Astrocyte (in vitro differentiated cells and primary cell): ENCODE data around the gene C11orf54.

Experiments used
- CTCF ChIP-seq: IDR thresholded peaks from 2 replicates; pipeline ENCODE4 v1.5.1; 2011; ENCODE audit warnings: low read depth, mild to moderate bottlenecking, inconsistent platforms, low read length, moderate library complexity; ENCODE audit not compliant: insufficient read depth
- EZH2 ChIP-seq: IDR thresholded peaks from 2 replicates; pipeline ENCODE4 v1.6.1; 2012; ENCODE audit warnings: mild to moderate bottlenecking, low read length, inconsistent platforms; ENCODE audit not compliant: insufficient read depth

- TF ChIP-seq CTCF, result no peak
- TF ChIP-seq EZH2, result no peak
These were observed 5.3 kb upstream of the C11orf54 start for GRCh38 chr11:93736129-93736528.
